ENCODE results near the gene TEDDM1. TPM values are rescaled to one million over a fixed set of nuclear protein-coding genes. Genes with fewer than 3 reads are reported as not detected.

TEDDM1 gene
- total and polyA plus RNA-seq, 7 donors, result not detected

DNA sequence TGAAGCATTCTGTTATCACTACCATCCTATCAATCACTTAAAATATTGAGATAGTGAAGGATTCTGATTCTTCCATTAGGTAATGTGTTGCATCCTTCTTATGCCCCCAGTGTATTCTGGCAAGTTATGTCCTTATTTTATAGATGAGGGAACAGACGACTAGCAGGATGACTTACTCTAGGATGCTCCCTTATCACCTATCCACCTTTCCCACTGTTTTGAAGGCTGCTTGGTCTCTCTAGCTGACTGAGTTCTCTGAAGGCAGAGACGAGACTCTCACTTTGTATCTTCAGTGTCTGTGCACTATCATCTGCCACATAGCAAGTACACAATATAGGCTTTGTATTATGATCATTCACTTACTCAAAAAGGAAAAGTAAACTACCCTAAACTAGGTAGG is 12.9 kb downstream of the TEDDM1 start:
- intact Hi-C loops (cut with DNase I), result no loop called here
- Histone ChIP-seq H3K4me3 (peak overlapping the region; percentile 96), H3K36me3 (ENCODE audit: insufficient read depth in 1 of 2, low read depth in 1 of 2) (peaks cover 14 to 65% of the 10 kb centered on the region in 2 donors), H3K27ac (peak overlapping the region; percentile 98), H3K4me1 (peaks cover 31% of the 10 kb centered on the region), H3K9me3 (no peaks in the 10 kb centered on the region), H3K27me3 (ENCODE audit: insufficient read depth in 3 of 3, low read length in 2 of 3) (no peaks in the 10 kb centered on the region)
- WGBS, 3 donors, result 49 to 60% (median 56%) methylated on average over 2 of the region's 2 CpGs
- ATAC-seq, result no peak
- DNase-seq, result no peak
- TF ChIP-seq, protein P1, sequence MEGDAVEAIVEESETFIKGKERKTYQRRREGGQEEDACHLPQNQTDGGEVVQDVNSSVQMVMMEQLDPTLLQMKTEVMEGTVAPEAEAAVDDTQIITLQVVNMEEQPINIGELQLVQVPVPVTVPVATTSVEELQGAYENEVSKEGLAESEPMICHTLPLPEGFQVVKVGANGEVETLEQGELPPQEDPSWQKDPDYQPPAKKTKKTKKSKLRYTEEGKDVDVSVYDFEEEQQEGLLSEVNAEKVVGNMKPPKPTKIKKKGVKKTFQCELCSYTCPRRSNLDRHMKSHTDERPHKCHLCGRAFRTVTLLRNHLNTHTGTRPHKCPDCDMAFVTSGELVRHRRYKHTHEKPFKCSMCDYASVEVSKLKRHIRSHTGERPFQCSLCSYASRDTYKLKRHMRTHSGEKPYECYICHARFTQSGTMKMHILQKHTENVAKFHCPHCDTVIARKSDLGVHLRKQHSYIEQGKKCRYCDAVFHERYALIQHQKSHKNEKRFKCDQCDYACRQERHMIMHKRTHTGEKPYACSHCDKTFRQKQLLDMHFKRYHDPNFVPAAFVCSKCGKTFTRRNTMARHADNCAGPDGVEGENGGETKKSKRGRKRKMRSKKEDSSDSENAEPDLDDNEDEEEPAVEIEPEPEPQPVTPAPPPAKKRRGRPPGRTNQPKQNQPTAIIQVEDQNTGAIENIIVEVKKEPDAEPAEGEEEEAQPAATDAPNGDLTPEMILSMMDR (IDR thresholded peaks at IDR 0.05), result no peak

DNA sequence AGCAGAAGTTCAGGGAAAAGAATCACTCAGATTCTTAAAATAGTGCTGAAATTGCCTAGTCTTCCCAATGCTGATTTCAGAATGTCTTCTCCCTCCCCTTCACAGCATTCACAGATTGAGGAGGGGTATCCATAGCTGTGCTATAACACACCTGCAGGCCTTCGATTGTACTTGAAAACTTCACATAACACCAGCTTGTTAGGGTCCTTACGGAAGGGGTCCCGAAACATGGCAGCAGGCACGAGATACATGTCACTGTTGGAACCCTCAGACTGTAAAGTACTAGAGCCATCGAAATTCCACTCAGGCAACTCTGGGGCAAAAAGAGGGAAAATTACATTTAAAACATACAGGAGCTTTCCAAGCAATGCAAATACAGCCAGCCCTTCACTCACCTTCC is 13.5 kb downstream of the TEDDM1 start:
- WGBS, 3 donors, result 88 to 93% (median 90%) methylated on average over 5 of the region's 5 CpGs
- no peak overlapping the region for H3K27ac ChIP-seq

DNA sequence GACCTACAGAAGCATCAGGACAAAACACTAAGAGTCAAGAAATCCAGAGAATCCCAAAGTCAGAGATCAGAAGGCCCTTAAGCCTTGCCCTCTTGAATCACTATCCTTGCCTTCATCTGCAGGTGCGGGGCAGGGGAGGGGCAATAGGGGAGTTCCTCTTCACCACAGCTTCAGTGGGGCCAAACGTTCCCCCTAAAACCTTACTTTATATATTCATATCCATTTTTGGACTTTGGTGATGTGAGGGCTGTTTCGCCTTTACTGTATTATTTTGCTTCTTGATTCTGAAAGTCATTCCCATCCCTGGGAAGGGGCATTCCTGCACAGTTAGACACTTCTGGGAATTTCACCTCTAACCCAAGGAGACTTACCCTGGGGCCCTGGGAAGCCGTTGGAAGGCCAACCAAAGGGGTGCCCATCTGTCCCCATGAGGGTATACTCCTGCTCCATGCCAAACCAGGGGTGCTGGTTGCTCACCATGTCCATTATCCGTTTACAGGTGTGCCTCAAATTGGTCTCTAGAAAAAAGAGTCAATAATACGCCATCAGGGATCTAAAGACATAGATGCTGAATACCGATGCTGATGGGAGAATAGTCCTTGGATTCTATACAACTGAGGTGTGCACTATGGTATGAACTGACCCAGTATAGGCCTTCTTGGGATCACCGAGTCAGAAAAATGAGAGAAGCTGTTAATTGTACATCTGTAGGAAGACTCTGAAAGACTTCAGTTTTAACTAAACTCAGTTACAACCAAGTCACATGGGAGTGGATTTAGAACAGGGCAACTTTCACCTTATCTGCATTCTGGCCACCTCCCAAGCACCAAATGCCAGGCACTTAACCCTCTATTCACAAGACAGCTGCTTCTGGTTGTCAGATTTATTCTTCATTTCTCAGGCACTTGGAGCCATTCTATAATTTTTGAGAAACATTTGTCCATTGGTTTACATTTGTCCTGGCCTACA is 14.3 kb downstream of the TEDDM1 start:
- no peak for DNase-seq
- Histone ChIP-seq H3K9me3 (no peaks in the 10 kb centered on the region), H3K27ac (no peak overlapping the region), H3K4me3 (no peak overlapping the region), H3K27me3 (ENCODE audit: insufficient read depth in 3 of 3, low read length in 2 of 3) (no peaks in the 10 kb centered on the region), H3K36me3 (ENCODE audit: insufficient read depth in 1 of 2, low read depth in 1 of 2) (peaks cover 14 to 74% of the 10 kb centered on the region in 2 donors), H3K4me1 (peaks cover 29% of the 10 kb centered on the region)
- no peak for ATAC-seq
- TF ChIP-seq, protein P1 (IDR thresholded peaks at IDR 0.05), result no peak
- 84 to 91% (median 86%) methylated on average over 8 of the region's 8 CpGs for WGBS, 3 donors
- intact Hi-C loops (cut with DNase I), result no loop called here

More for the DNA sequence above, 13.5 kb downstream of the TEDDM1 start:
- H3K27me3 ChIP-seq (ENCODE audit: insufficient read depth in 3 of 3, low read length in 2 of 3), result no peaks in the 10 kb centered on the region
- TF ChIP-seq, protein P1 (IDR thresholded peaks at IDR 0.05), result no peak
- peaks cover 14 to 71% of the 10 kb centered on the region in 2 donors for H3K36me3 ChIP-seq (ENCODE audit: insufficient read depth in 1 of 2, low read depth in 1 of 2)
- H3K4me1 ChIP-seq, result peaks cover 29% of the 10 kb centered on the region
- intact Hi-C loops (cut with DNase I), result no loop called here
- DNase-seq (no peak), ATAC-seq (no peak)
- no peaks in the 10 kb centered on the region for H3K9me3 ChIP-seq
- H3K4me3 ChIP-seq, result no peak overlapping the region

DNA sequence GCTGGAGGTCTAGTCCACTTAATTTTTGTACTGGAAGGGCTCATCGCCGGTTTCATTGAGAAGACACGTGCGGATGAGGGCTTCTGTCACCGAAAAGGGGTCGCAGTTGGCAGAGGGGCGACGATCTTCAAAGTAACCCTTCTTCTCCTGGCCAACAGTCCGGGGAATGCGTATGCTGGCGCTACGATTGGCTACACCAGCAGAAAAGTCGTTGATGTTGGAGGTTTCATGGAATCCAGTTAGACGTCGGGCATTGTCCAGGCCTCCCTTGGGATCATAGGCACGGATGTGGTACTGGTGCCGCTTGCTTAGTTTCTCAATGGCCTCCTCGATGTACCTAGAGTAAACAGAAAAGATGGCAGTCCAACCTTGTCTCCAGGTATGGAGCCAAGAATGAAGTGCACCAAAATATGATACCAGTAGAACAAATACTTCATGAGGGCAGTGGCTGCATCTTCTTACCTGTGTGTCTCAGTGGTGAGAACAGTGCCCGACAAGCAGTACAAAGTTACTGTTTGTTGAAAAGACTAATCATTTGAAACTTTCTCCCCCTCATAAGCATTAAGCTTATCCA is 16.0 kb downstream of the TEDDM1 start:
- Histone ChIP-seq H3K4me1 (peaks cover 29% of the 10 kb centered on the region), H3K27ac (peak overlapping the region; percentile 11), H3K36me3 (ENCODE audit: insufficient read depth in 1 of 2, low read depth in 1 of 2) (peaks cover 14 to 74% of the 10 kb centered on the region in 2 donors), H3K4me3 (no peak overlapping the region), H3K27me3 (ENCODE audit: insufficient read depth in 3 of 3, low read length in 2 of 3) (no peaks in the 10 kb centered on the region), H3K9me3 (no peaks in the 10 kb centered on the region)
- TF ChIP-seq, protein P1 (IDR thresholded peaks at IDR 0.05), result no peak
- DNase-seq (no peak), ATAC-seq (no peak)
- intact Hi-C loops (cut with DNase I), result no loop called here
- WGBS, 3 donors, result 73 to 82% (median 80%) methylated on average over 19 of the region's 19 CpGs
